T-helper 17 cell (primary cell): ENCODE data around the gene MKI67. TPM values are rescaled to one million over a fixed set of nuclear protein-coding genes. Genes with fewer than 3 reads are reported as not detected.

ENCODE experiments used
- ATAC-seq: fragments of 150-1000 bp; cut with Tn5 transposase; 2 replicates; pipeline ENCODE4 v1.10.0; 2021; ENCODE audit warnings: mild to moderate bottlenecking, moderate library complexity
- DNase-seq, 3 donors: peaks; one replicate each; pipeline versions ENCODE4 v3.0.0 to v3.0.0-alpha.2; 2020 to 2021
- H3K9me3 ChIP-seq: one replicate; pipeline ENCODE4 v1.7.0; 2013; ENCODE audit warnings: low read length, mild to moderate bottlenecking; ENCODE audit not compliant: control insufficient read depth, poor library complexity, severe bottlenecking
- H3K27ac Mint-ChIP-seq: one replicate; pipeline ENCODE4 v1.8.0; 2022; ENCODE audit warnings: mild to moderate bottlenecking, moderate library complexity, mixed read lengths
- H3K27me3 Mint-ChIP-seq: one replicate; pipeline ENCODE4 v1.8.0; 2022; ENCODE audit warnings: mixed read lengths
- H3K36me3 Mint-ChIP-seq: one replicate; pipeline ENCODE4 v1.8.0; 2022; ENCODE audit warnings: low read depth, mixed read lengths
- H3K4me1 Mint-ChIP-seq: one replicate; pipeline ENCODE4 v1.8.0; 2022; ENCODE audit warnings: mild to moderate bottlenecking, mixed read lengths
- H3K4me3 Mint-ChIP-seq: one replicate; pipeline ENCODE4 v1.8.0; 2022; ENCODE audit warnings: mild to moderate bottlenecking, moderate library complexity, mixed read lengths
- total RNA-seq, 4 donors: library from RNA in 2 of 4; stranded (reverse) in 2 of 4; gene quantifications; one replicate each; pipeline ENCODE4 v1.2.3 and lab custom pipeline; 2022 to 2026

The MKI67 gene
- total RNA-seq, 2 donors from 2014 or later, result 1.3 to 1.8 TPM

DNA sequence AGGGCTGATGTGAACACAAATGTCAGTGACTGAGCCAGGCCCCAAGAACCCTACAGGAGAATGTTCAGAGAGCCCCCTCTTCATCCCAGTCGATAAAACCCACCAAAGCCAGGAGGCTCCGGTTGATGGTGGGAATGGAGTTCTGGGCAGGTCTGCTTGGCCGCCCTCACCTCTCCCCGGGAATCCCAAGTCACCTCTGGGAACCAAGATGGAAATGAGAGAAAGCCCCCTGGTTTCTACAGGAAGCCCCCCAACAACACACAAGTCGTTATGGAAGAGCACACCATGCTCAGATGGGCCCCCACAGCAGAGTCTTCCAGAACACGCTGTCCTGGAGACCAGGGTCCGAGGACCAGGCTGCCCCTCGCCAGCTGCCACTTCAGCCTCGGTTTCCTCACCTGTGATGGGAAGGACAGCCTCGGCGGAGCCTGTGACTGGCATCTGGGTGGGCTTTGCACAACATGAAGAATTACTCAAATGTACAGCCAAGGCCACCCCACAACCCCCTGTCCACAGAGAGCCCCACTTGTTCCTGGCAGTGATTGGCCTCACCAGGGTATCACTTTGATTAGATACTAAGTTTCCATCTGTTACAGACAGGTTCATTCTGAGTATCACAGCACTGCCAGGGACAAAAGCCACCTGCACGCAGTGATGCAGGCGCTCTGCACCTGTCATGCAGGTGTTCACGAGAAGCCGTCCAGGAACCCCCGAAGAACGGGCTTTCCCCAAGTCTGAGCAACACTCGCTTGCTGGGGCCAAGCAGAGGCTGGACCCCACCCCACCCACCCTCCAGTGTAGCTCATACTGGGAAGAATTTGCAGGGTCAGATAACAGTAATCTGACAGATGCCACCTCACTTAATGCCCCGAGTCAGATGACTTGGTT lies 57.6 kb downstream of the MKI67 start:
- ATAC-seq, result no peak
- peaks cover 40% of the 10 kb centered on the region for H3K4me1 Mint-ChIP-seq
- H3K9me3 ChIP-seq, result no peaks in the 10 kb centered on the region
- peaks cover 14% of the 10 kb centered on the region for H3K36me3 Mint-ChIP-seq
- no peak for DNase-seq
- H3K27ac Mint-ChIP-seq, result no peak overlapping the region
- no peak overlapping the region for H3K4me3 Mint-ChIP-seq
- H3K27me3 Mint-ChIP-seq, result no peaks in the 10 kb centered on the region

DNA sequence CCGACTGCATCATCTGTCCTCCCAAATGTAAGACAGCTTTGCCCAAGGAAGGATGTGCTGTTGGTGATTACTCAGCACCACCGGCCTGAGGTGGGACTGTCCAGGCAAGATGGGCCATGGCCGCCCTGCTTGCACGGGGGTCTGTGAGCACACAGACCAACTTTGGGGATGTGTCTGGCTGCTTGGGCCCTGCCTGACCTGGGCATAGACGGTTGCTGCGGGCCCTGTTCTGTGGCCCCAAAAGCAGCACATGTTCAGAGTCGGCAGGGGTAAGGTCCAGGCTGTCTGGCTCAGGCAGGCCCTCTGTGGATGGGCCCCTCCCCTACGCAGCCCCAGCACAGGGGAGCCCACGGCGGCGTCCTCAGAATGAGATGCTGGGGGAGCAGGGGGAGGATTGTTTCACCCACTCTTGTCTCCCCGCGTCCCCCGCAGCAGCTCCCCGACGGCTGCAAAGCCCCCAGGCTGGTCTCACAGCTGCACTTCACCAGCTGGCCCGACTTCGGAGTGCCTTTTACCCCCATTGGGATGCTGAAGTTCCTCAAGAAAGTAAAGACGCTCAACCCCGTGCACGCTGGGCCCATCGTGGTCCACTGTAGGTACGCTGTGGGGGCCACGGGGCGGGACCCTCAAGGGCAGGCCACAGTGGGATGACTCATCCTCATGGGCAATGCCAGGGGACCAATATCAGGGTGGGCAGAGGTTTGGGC lies 58.4 kb downstream of the MKI67 start:
- no peak overlapping the region for H3K27ac Mint-ChIP-seq
- DNase-seq, result no peak
- no peaks in the 10 kb centered on the region for H3K27me3 Mint-ChIP-seq
- peaks cover 14% of the 10 kb centered on the region for H3K36me3 Mint-ChIP-seq
- no peaks in the 10 kb centered on the region for H3K9me3 ChIP-seq
- no peak overlapping the region for H3K4me3 Mint-ChIP-seq
- ATAC-seq, result no peak
- peaks cover 47% of the 10 kb centered on the region for H3K4me1 Mint-ChIP-seq

- H3K36me3 Mint-ChIP-seq, result peaks cover 14% of the 10 kb centered on the region
- ATAC-seq (no peak), DNase-seq (no peak)
- peaks cover 52% of the 10 kb centered on the region for H3K4me1 Mint-ChIP-seq
- H3K27ac Mint-ChIP-seq, result peak overlapping the region; percentile 97
- H3K4me3 Mint-ChIP-seq, result no peak overlapping the region
- H3K9me3 ChIP-seq, result no peaks in the 10 kb centered on the region
- H3K27me3 Mint-ChIP-seq, result no peaks in the 10 kb centered on the region
Observed at GRCh38 chr10:128066870-128067382, 59.3 kb downstream of the MKI67 start.

DNA sequence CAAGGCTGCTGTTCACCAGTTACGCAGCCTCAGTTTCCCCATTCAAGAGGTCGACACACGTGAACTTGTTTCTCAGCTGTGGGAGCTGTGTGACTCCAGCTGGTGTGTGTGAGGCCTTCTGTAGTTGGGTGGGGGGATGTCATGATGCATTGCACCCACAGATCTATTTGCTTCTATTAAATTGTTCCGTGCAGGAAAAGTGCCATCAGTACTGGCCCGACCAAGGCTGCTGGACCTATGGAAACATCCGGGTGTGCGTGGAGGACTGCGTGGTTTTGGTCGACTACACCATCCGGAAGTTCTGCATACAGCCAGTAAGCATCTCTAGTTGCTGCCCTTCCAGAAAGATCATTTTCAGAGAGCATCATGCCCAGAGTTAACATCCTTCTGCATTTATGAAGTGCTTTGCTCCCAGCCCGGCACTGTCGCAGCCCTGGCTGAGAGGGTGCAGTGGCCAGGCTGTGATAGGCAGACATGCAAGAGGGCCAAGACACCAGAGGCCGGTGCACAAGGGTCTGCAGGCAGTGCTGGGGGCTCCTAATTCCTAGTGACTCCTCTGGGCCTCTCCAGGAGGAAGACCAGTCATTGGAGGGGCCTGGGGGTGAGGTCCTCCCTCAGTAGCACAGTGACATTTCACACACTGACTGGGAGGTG lies 60.2 kb downstream of the MKI67 start:
- H3K4me1 Mint-ChIP-seq, result peaks cover 54% of the 10 kb centered on the region
- peak overlapping the region; percentile 97 for H3K27ac Mint-ChIP-seq
- H3K36me3 Mint-ChIP-seq, result peaks cover 12% of the 10 kb centered on the region
- DNase-seq, result no peak
- no peaks in the 10 kb centered on the region for H3K9me3 ChIP-seq
- H3K27me3 Mint-ChIP-seq, result no peaks in the 10 kb centered on the region
- ATAC-seq, result no peak
- H3K4me3 Mint-ChIP-seq, result peak overlapping the region; percentile 88

GRCh38 chr10:128064970-128065580 lies 61.1 kb downstream of the MKI67 start:
- no peaks in the 10 kb centered on the region for H3K9me3 ChIP-seq
- peak overlapping the region; percentile 88 for H3K4me3 Mint-ChIP-seq
- peak; percentile 46 for ATAC-seq
- H3K36me3 Mint-ChIP-seq, result peaks cover 15% of the 10 kb centered on the region
- no peaks in the 10 kb centered on the region for H3K27me3 Mint-ChIP-seq
- DNase-seq, result no peak
- peaks cover 59% of the 10 kb centered on the region for H3K4me1 Mint-ChIP-seq
- peak overlapping the region; percentile 97 for H3K27ac Mint-ChIP-seq

DNA sequence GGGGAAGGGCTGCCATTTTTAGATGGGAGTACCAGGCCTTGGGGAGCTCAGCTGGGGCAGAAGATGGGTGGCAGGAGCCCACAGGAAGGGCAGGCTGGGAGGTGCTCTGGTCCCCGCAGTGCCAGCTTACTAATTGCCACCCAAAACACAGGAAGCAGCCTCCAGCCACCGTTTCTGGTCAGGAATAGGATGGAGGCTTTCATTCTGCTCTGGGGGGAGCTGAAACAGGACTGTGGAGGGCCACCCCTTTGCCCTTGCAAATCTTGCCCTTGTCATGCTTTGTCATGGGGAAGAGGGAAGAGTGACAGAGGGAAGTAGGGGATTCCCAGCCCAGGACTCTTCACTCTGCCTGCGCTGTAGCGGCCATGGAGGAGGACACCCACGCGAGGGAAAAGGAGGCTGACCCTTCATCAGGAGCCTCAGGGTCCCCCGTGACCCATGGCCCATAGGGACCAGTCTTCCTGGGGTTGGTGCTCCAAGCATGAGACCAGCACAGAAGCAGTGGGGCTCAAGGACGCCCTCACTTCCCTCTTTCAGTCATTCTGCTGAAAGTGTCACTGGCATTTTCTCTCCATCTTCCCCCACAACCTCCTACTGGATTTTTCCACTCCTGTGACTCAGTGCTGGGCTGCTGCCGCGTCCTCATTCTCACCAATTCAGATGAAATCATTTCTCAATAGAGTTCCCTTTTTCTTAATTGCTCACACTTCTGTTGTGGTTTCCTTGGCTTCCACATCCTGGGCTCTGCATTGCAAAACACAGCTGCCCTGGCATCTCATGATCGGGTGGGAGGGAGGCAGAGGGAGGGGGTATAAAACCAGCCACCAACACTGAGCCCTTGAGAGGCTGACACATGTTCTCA lies 61.9 kb downstream of the MKI67 start:
- DNase-seq (peak in 2 of 3 donors; percentile 26 to 55), ATAC-seq (peak; percentile 70)
- Mint-ChIP-seq H3K4me3 (peak overlapping the region; percentile 88), H3K27me3 (no peaks in the 10 kb centered on the region), H3K36me3 (peaks cover 18% of the 10 kb centered on the region), H3K27ac (peak overlapping the region; percentile 97), H3K4me1 (peaks cover 59% of the 10 kb centered on the region)
- H3K9me3 ChIP-seq, result no peaks in the 10 kb centered on the region

GRCh38 chr10:128063736-128064107 lies 62.5 kb downstream of the MKI67 start:
- no peak for ATAC-seq
- peaks cover 59% of the 10 kb centered on the region for H3K4me1 Mint-ChIP-seq
- H3K27ac Mint-ChIP-seq, result peak overlapping the region; percentile 97
- H3K27me3 Mint-ChIP-seq, result no peaks in the 10 kb centered on the region
- H3K36me3 Mint-ChIP-seq, result peaks cover 18% of the 10 kb centered on the region
- peak overlapping the region; percentile 88 for H3K4me3 Mint-ChIP-seq
- no peak for DNase-seq
- no peaks in the 10 kb centered on the region for H3K9me3 ChIP-seq

DNA sequence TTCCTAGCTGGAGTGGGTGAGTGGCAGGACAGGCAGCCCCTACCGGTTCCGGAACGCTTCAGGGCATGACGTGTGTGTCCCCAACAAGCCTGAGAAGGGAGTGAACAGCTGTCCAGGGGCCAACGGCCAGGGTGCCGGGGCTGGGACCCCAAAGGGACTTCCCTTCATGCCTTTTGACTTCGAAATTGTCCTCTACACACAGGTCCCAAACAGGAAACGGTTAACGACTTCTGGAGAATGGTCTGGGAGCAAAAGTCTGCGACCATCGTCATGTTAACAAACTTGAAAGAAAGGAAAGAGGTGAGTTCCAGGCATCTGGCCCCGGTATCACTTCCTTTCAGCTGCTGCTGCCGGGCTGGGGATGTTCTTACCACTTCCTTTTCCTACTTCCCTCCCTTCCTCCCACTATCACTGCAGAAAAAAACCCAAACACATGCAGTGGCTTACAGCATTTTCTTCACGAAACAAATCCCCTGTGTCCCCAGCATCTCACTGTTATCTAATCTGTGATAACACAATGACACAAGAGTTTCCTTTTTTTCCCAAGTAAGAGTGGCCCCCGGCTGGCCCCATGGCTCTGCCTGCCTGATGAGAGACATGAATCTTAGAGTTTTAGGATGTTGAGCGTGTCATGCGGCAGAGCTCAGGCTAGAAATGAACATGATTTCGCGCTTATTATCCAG lies 63.2 kb downstream of the MKI67 start:
- H3K9me3 ChIP-seq, result no peaks in the 10 kb centered on the region
- DNase-seq (peak; percentile 27 to 47 (median 35)), ATAC-seq (peak; percentile 75)
- no peaks in the 10 kb centered on the region for H3K27me3 Mint-ChIP-seq
- peaks cover 18% of the 10 kb centered on the region for H3K36me3 Mint-ChIP-seq
- H3K27ac Mint-ChIP-seq, result peak overlapping the region; percentile 97
- peak overlapping the region; percentile 88 for H3K4me3 Mint-ChIP-seq
- H3K4me1 Mint-ChIP-seq, result peaks cover 59% of the 10 kb centered on the region

DNA sequence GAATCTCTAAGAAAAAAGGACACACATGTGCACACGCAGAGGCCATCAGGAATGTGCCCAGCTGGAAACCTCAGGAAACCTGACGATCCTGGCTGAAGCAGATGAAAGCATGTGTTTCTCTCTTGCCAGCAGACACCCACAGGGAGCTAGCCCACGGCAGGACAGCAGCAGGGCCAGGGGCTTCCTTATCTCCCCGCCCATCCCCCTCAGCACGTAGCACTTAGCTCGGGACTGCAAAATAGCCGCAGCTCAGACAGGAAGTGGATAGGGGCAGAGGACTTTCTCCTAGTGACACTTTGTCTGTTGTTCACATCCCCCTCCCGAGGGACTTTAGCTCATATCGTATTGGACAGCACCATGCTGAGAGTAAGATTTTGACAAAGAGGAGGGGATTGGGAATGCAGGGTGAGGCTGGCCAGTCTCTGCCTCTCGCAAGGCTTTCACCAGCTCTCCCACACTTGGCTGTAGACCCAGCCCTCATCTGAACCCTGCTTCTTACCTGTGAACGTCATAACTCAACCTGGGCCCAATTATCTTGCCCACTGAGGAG lies 63.8 kb downstream of the MKI67 start:
- H3K4me3 Mint-ChIP-seq, result peak overlapping the region; percentile 88
- no peaks in the 10 kb centered on the region for H3K27me3 Mint-ChIP-seq
- H3K27ac Mint-ChIP-seq, result peak overlapping the region; percentile 97
- H3K9me3 ChIP-seq, result no peaks in the 10 kb centered on the region
- no peak for DNase-seq
- peaks cover 62% of the 10 kb centered on the region for H3K4me1 Mint-ChIP-seq
- ATAC-seq, result no peak
- H3K36me3 Mint-ChIP-seq, result peaks cover 21% of the 10 kb centered on the region

DNA sequence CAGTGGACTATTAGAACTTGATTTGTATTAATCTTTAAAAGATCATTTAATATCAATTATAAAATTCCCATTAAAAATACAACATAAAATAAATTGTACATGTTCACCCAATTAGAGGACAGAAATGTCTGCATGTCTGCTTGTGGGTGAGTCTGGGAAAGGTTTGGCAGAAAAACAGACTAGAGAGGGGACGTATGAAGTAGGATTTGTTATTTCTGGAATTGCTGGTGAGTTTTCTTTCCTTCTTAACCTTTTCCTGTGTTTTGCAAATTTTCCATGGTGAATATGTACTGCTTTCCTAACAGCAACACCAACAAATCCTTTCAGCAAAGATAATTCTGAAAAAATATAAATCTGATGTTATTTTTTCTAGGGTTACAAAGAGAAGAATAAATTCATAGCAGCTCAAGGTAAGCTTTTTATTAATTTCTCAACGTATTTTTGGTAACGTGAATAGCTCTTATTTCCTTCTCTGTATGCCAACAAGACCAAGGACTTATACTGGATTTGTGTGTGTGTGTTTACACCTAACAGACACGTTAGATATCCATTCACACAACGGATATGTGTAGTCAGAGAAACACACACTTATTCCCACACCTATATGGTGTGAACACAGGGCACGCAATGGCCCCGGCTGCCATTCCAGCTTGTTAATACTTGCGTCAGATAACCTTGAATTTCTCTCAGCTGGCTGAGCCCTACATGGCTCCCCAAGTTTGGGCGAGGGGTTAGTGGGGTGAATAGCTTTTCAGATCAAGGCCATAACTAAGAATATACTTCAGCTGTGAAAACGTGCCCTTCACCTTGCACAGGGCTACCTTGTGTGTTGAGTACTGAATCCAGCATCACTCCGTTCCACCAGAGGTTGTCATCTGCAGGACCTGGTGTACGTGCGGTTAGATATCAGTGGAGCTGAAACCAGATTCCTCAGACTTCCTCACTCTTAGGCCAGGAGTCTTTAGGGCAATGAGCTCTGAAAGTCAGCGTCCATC lies 64.6 kb downstream of the MKI67 start:
- H3K9me3 ChIP-seq, result no peaks in the 10 kb centered on the region
- DNase-seq (no peak), ATAC-seq (no peak)
- H3K4me1 Mint-ChIP-seq, result peaks cover 54% of the 10 kb centered on the region
- peak overlapping the region; percentile 88 for H3K4me3 Mint-ChIP-seq
- peak overlapping the region; percentile 97 for H3K27ac Mint-ChIP-seq
- peaks cover 13% of the 10 kb centered on the region for H3K36me3 Mint-ChIP-seq
- H3K27me3 Mint-ChIP-seq, result no peaks in the 10 kb centered on the region
